ENCODE results near the gene LYPD6B.

GRCh38 chr2:149058936-149059335, 20.4 kb downstream of the LYPD6B start:
- no peak for TF ChIP-seq CTCF (conservative IDR thresholded peaks at IDR 0.05; ENCODE audit: low read depth in 2 of 2)
- TF ChIP-seq EZH2 (IDR thresholded peaks at IDR 0.05; ENCODE audit: low read depth, unreplicated experiment) = no peak
- TF ChIP-seq ZNF114 (CRISPR knock-in tag; IDR thresholded peaks at IDR 0.05) = no peak
- no peak for TF ChIP-seq EZH2phosphoT487 (IDR thresholded peaks at IDR 0.05; ENCODE audit: unreplicated experiment)
- TF ChIP-seq REST (IDR thresholded peaks at IDR 0.05; ENCODE audit: unreplicated experiment) = no peak
- no peak for TF ChIP-seq POLR2AphosphoS5 (IDR thresholded peaks at IDR 0.05; ENCODE audit: low read depth)
- no peak for TF ChIP-seq CREB1 (CRISPR knock-in tag; IDR thresholded peaks at IDR 0.05; ENCODE audit: low read depth)
- TF ChIP-seq STAT1 (IDR thresholded peaks at IDR 0.05; ENCODE audit: unreplicated experiment) = no peak
